Epidermal melanocyte (primary cell): ENCODE data around the gene HPGDS.

ENCODE experiments used
- DNase-seq: peaks from one replicate; pipeline ENCODE4 v3.0.0; 2011; ENCODE audit warnings: low spot score; ENCODE audit not compliant: insufficient read length

Gene HPGDS

DNA sequence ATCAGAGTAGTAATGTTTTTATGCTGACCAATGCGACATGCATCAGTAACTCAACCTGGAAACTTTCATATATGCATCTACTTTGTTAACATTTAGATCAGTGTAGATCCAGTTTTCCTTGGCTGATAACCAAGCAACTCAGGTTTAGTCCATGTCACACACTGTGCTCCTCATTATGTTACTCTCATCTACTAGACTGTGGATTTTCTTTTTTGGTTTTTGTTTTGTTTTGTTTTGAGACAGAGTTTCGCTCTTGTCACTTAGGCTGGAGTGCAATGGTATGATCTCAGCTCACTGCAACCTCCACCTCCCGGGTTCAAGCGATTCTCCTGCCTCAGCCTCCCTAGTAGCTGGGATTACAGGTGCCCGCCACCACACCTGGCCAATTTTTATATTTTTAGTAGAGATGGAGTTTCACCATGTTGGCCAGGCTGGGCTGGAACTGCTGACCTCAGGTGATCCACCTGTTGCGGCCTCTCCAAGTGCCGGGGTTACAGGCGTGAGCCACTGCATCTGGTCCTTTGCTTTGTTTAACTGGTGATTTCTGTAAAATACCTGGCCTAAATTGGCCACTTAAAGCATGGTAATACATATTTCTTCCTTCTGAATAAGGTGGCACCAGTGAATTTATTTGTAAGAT is 86.4 kb downstream of the HPGDS start:
- no peak for DNase-seq

DNA sequence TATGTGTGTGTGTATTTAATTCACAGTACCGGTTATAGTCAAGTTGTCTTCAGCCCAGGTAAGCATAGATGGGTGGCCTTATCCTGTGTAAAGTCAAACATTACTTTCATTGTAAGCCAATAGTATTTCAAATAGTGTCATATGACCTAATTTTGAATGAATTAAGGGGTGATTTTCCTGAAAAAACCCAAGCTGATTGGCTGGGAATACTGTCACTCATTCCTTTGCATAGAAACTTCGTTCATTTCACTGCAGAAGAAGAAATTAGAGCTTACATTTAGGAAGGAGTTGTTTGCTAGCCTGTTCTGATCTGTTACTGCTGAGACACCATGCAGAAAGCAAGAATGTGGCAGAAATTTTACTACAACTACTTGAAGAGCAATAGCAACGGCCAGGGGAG is 89.6 kb downstream of the HPGDS start:
- no peak for DNase-seq

DNA sequence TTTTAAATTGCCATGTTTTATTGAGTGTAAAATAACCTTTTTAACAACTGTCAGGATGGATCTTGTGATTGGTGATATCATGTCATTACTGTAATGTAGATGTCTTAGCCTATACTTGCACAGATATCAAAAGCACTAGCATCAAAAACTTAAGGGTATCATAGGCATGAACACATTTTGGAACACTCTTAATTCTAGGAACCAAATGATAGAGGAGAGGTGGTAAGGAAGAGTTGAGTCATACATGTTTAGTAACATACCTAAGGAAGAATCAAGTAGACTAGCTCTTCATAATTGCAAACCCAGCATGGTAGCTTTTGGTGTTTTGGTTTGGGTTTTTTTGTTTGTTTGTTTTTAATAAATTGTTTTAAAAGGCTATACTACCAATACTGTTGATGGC is 91.5 kb downstream of the HPGDS start:
- no peak for DNase-seq
